Measurements from ENCODE around the gene ACTL6B. TPM values are rescaled to one million over a fixed set of nuclear protein-coding genes. Genes with fewer than 3 reads are reported as not detected.
A peak's percentile ranks its signal among the peaks of the same experiment; 100 is the strongest.

Gene ACTL6B
- total and polyA plus RNA-seq, 9 of the 15 experiments (the other 6 are each of a cell fraction or from before 2014, with no cell fraction given) = not detected

GRCh38 chr7:100641463-100641859 lies 14.8 kb downstream of the ACTL6B start, which contains the start of gene TFR2 (continued):
- TF ChIP-seq ZNF766 (CRISPR knock-in tag; conservative IDR thresholded peaks at IDR 0.05) (peak; percentile 93), ZBTB5 (IDR thresholded peaks at IDR 0.05) (peak; percentile 72; the same call in 1 of the 2 replicates), KDM1A (IDR thresholded peaks at IDR 0.05) (peak; percentile 85 to 88), RUNX1 (IDR thresholded peaks at IDR 0.05; ENCODE audit: low read depth) (peak; percentile 82), ZBTB7A (IDR thresholded peaks at IDR 0.05; ENCODE audit: borderline replicate concordance, control insufficient read depth, low read depth, low read length) (peak; percentile 98), EGR1 (conservative IDR thresholded peaks at IDR 0.05) (peak; percentile 65), MBD2 (IDR thresholded peaks at IDR 0.05; ENCODE audit: borderline replicate concordance, low read depth) (peak; percentile 89), ZC3H11A (IDR thresholded peaks at IDR 0.05; ENCODE audit: low read depth, low read length) (peak; percentile 25; the same call in 1 of the 2 replicates), MYC (IDR thresholded peaks at IDR 0.05; ENCODE audit: low read depth, low read length) (peak; percentile 83), MYC (CRISPR knock-in tag; IDR thresholded peaks at IDR 0.05; ENCODE audit: borderline replicate concordance, low read depth) (no peak), NFIX (CRISPR knock-in tag; IDR thresholded peaks at IDR 0.05; ENCODE audit: low read depth) (0 out of 2 replicates have a peak, but pooled peaks have one; percentile 23), HDAC2 (IDR thresholded peaks at IDR 0.05) (peak; percentile 72), MYNN (IDR thresholded peaks at IDR 0.05) (peak; percentile 93), MYNN (CRISPR knock-in tag; IDR thresholded peaks at IDR 0.05) (no peak), POLR2AphosphoS5 (IDR thresholded peaks at IDR 0.05; ENCODE audit: control insufficient read depth, insufficient read depth, low read depth, low read length) (peak; percentile 98), POU5F1 (IDR thresholded peaks at IDR 0.05; ENCODE audit: borderline replicate concordance, low read depth, low read length, partially characterized antibody) (no peak), ETS1 (conservative IDR thresholded peaks at IDR 0.05; ENCODE audit: control insufficient read depth, low read depth, low read length) (peak; percentile 76; the same call in 1 of the 2 replicates), VEZF1 (CRISPR knock-in tag; IDR thresholded peaks at IDR 0.05) (peak; percentile 97), CBX3 (IDR thresholded peaks at IDR 0.05; ENCODE audit: borderline replicate concordance in 1 of 2, low read length in 2 of 2) (peak in 1 of 2 experiments; percentile 38; a peak in 1 of 3 replicates)
- TF ChIP-seq, protein P1, sequence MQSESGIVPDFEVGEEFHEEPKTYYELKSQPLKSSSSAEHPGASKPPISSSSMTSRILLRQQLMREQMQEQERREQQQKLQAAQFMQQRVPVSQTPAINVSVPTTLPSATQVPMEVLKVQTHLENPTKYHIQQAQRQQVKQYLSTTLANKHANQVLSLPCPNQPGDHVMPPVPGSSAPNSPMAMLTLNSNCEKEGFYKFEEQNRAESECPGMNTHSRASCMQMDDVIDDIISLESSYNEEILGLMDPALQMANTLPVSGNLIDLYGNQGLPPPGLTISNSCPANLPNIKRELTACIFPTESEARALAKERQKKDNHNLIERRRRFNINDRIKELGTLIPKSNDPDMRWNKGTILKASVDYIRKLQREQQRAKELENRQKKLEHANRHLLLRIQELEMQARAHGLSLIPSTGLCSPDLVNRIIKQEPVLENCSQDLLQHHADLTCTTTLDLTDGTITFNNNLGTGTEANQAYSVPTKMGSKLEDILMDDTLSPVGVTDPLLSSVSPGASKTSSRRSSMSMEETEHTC (IDR thresholded peaks at IDR 0.05) = 0 out of 2 replicates have a peak, but pooled peaks have one; percentile 53
- TF ChIP-seq, protein P2, sequence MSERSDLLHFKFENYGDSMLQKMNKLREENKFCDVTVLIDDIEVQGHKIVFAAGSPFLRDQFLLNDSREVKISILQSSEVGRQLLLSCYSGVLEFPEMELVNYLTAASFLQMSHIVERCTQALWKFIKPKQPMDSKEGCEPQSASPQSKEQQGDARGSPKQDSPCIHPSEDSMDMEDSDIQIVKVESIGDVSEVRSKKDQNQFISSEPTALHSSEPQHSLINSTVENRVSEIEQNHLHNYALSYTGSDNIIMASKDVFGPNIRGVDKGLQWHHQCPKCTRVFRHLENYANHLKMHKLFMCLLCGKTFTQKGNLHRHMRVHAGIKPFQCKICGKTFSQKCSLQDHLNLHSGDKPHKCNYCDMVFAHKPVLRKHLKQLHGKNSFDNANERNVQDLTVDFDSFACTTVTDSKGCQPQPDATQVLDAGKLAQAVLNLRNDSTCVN (CRISPR knock-in tag; IDR thresholded peaks at IDR 0.05) = 0 out of 2 replicates have a peak, but pooled peaks have one; percentile 26

Data from K562 (cell line).